Kidney tubule cell (primary cell): Measurements from ENCODE around the gene ATP1A2.
A peak's percentile ranks its signal among the peaks of the same experiment; 100 is the strongest.

Experiments used
- DNase-seq: peaks from one replicate; pipeline ENCODE4 v3.0.0-alpha.2; 2018; ENCODE audit warnings: low spot score

The ATP1A2 gene

GRCh38 chr1:160171980-160172379 lies 56.4 kb downstream of the ATP1A2 start:
- no peak for DNase-seq

- DNase-seq, result no peak
Measured at GRCh38 chr1:160177231-160177630, 61.7 kb downstream of the ATP1A2 start.

GRCh38 chr1:160177667-160178066 lies 62.1 kb downstream of the ATP1A2 start:
- DNase-seq, result no peak

GRCh38 chr1:160178731-160179130 lies 63.2 kb downstream of the ATP1A2 start:
- DNase-seq, result no peak

- no peak for DNase-seq
Measured at GRCh38 chr1:160179336-160179735, 63.8 kb downstream of the ATP1A2 start.

- no peak for DNase-seq
Measured at GRCh38 chr1:160186246-160186645, 70.7 kb downstream of the ATP1A2 start.

GRCh38 chr1:160186729-160187128 lies 71.2 kb downstream of the ATP1A2 start:
- DNase-seq, result no peak

- DNase-seq, result no peak
Measured at GRCh38 chr1:160187407-160187806, 71.8 kb downstream of the ATP1A2 start.

- no peak for DNase-seq
Measured at GRCh38 chr1:160188341-160188740, 72.8 kb downstream of the ATP1A2 start.

GRCh38 chr1:160189649-160190625 lies 74.4 kb downstream of the ATP1A2 start, which contains the start of gene CASQ1:
Gene CASQ1 (plus strand): TSS chr1:160190575. CDS start chr1:160190752, 177 bp downstream.
- peak; percentile 45 for DNase-seq

GRCh38 chr1:160191756-160192155 lies 76.2 kb downstream of the ATP1A2 start:
- peak; percentile 29 for DNase-seq

GRCh38 chr1:160192234-160192633 lies 76.7 kb downstream of the ATP1A2 start:
- peak; percentile 90 for DNase-seq
